H9 (cell line): ENCODE data around the gene AEBP2. TPM values are rescaled to one million over a fixed set of nuclear protein-coding genes. Genes with fewer than 3 reads are reported as not detected.

ENCODE experiments used
- DNase-seq: peaks from one replicate; pipeline ENCODE4 v3.0.0-alpha.2; 2017
- H2AFZ ChIP-seq: one replicate; pipeline ENCODE4 v1.6.1; 2013; ENCODE audit warnings: mild to moderate bottlenecking, low read length, control low read depth, moderate library complexity
- H2AK5ac ChIP-seq: 2 replicates; pipeline ENCODE4 v1.6.1; 2013; ENCODE audit warnings: low read length, control low read depth, mixed read lengths; ENCODE audit not compliant: insufficient read length
- H2BK120ac ChIP-seq: one replicate; pipeline ENCODE4 v1.6.1; 2013; ENCODE audit warnings: low read depth, mild to moderate bottlenecking, low read length, control low read depth, inconsistent platforms; ENCODE audit not compliant: poor library complexity, severe bottlenecking
- H2BK12ac ChIP-seq: 2 replicates; pipeline ENCODE4 v1.6.1; 2013; ENCODE audit warnings: low read length, control low read depth, mixed read lengths, low read depth; ENCODE audit not compliant: insufficient read length
- H2BK15ac ChIP-seq: 2 replicates; pipeline ENCODE4 v1.6.1; 2013; ENCODE audit warnings: low read depth, low read length, control low read depth
- H2BK20ac ChIP-seq: one replicate; pipeline ENCODE4 v1.6.1; 2013; ENCODE audit warnings: low read depth, mild to moderate bottlenecking, low read length, control low read depth, inconsistent platforms; ENCODE audit not compliant: poor library complexity, severe bottlenecking
- H2BK5ac ChIP-seq: 2 replicates; pipeline ENCODE4 v1.6.1; 2013; ENCODE audit warnings: low read length, control low read depth, mixed read lengths; ENCODE audit not compliant: insufficient read length
- H3K14ac ChIP-seq: 2 replicates; pipeline ENCODE4 v1.6.1; 2013; ENCODE audit warnings: low read length, control low read depth; ENCODE audit not compliant: insufficient read depth
- H3K18ac ChIP-seq: 2 replicates; pipeline ENCODE4 v1.6.1; 2013; ENCODE audit warnings: low read depth, mild to moderate bottlenecking, mixed read lengths, low read length, control low read depth; ENCODE audit not compliant: insufficient read length
- H3K23ac ChIP-seq: 2 replicates; pipeline ENCODE4 v1.6.1; 2013; ENCODE audit warnings: low read length, control low read depth, mixed read lengths, low read depth; ENCODE audit not compliant: insufficient read length
- H3K23me2 ChIP-seq: 2 replicates; pipeline ENCODE4 v1.6.1; 2013; ENCODE audit warnings: low read depth, mild to moderate bottlenecking, mixed read lengths, low read length, control low read depth; ENCODE audit not compliant: insufficient read length, poor library complexity, severe bottlenecking
- H3K27ac ChIP-seq: 2 replicates; pipeline ENCODE4 v1.5.1; 2013; ENCODE audit warnings: low read length, control low read depth, mixed read lengths, low read depth; ENCODE audit not compliant: insufficient read length
- H3K27me3 ChIP-seq: 2 replicates; pipeline ENCODE4 v1.6.1; 2013; ENCODE audit warnings: low read length, control low read depth, inconsistent platforms; ENCODE audit not compliant: insufficient read depth
- H3K4ac ChIP-seq: 2 replicates; pipeline ENCODE4 v1.6.1; 2013; ENCODE audit warnings: low read depth, mild to moderate bottlenecking, control low read depth, inconsistent platforms, low read length, moderate library complexity
- H3K4me1 ChIP-seq: 2 replicates; pipeline ENCODE4 v1.6.1; 2013; ENCODE audit warnings: low read length, control low read depth, inconsistent platforms; ENCODE audit not compliant: insufficient read depth
- H3K4me2 ChIP-seq: 2 replicates; pipeline ENCODE4 v1.6.1; 2013; ENCODE audit warnings: low read length, control low read depth, mixed read lengths; ENCODE audit not compliant: insufficient read length, insufficient read depth
- H3K56ac ChIP-seq: 2 replicates; pipeline ENCODE4 v1.6.1; 2013; ENCODE audit warnings: low read depth, mild to moderate bottlenecking, mixed read lengths, low read length, control low read depth; ENCODE audit not compliant: insufficient read length
- H3K79me1 ChIP-seq: 2 replicates; pipeline ENCODE4 v1.6.1; 2013; ENCODE audit warnings: low read depth, mild to moderate bottlenecking, moderate library complexity, low read length, control low read depth, inconsistent platforms; ENCODE audit not compliant: insufficient read depth, poor library complexity, severe bottlenecking
- H3K79me2 ChIP-seq: 2 replicates; pipeline ENCODE4 v1.6.1; 2013; ENCODE audit warnings: low read length, control low read depth, inconsistent platforms; ENCODE audit not compliant: insufficient read depth
- H3K9ac ChIP-seq: 2 replicates; pipeline ENCODE4 v1.6.1; 2013; ENCODE audit warnings: low read length, control low read depth, mixed read lengths; ENCODE audit not compliant: insufficient read length; ENCODE audit errors: extremely low read depth
- H3K9me3 ChIP-seq: one replicate; pipeline ENCODE4 v1.6.1; 2013; ENCODE audit warnings: low read depth, low read length, inconsistent platforms; ENCODE audit not compliant: control insufficient read depth
- H3T11ph ChIP-seq: one replicate; pipeline ENCODE4 v1.6.1; 2013; ENCODE audit warnings: mild to moderate bottlenecking, low read length, control low read depth, inconsistent platforms
- H4K20me1 ChIP-seq: one replicate; pipeline ENCODE4 v1.6.1; 2013; ENCODE audit not compliant: control insufficient read depth, insufficient read length, insufficient read depth
- H4K5ac ChIP-seq: 2 replicates; pipeline ENCODE4 v1.6.1; 2013; ENCODE audit warnings: low read depth, mild to moderate bottlenecking, mixed read lengths, low read length, control low read depth; ENCODE audit not compliant: insufficient read length
- H4K8ac ChIP-seq: replicated peaks from 2 replicates; pipeline ENCODE4 v1.6.1; 2013; ENCODE audit warnings: low read length, control low read depth, mixed read lengths, low read depth; ENCODE audit not compliant: insufficient read length
- H4K91ac ChIP-seq: 2 replicates; pipeline ENCODE4 v1.6.1; 2013; ENCODE audit warnings: low read depth, mild to moderate bottlenecking, moderate library complexity, mixed read lengths, low read length, control low read depth; ENCODE audit not compliant: insufficient read length
- H3K27ac Mint-ChIP-seq, 3 experiments: 2 replicates in 2 of 3; 3 replicates in 1 of 3; pipeline ENCODE4 v1.8.0; 2020 to 2021; ENCODE audit warnings: mixed read lengths in 3 of 3, mild to moderate bottlenecking in 1 of 3, moderate library complexity in 1 of 3
- H3K27me3 Mint-ChIP-seq: 2 replicates; pipeline ENCODE4 v1.8.0; 2021; ENCODE audit warnings: low read depth, mild to moderate bottlenecking, moderate library complexity, mixed read lengths
- H3K36me3 Mint-ChIP-seq, 3 experiments: 2 replicates in 2 of 3; 3 replicates in 1 of 3; pipeline ENCODE4 v1.8.0; 2020 to 2021; ENCODE audit warnings: low read depth in 3 of 3, mixed read lengths in 3 of 3; ENCODE audit not compliant: insufficient read depth in 1 of 3
- H3K4me1 Mint-ChIP-seq, 2 experiments: 2 replicates each; pipeline ENCODE4 v1.8.0; 2020; ENCODE audit warnings: mixed read lengths in 2 of 2
- H3K4me3 Mint-ChIP-seq, 2 experiments: 2 replicates in 1 of 2; 3 replicates in 1 of 2; pipeline ENCODE4 v1.8.0; 2020 to 2021; ENCODE audit warnings: mild to moderate bottlenecking in 2 of 2, mixed read lengths in 2 of 2, moderate library complexity in 1 of 2
- H3K9me3 Mint-ChIP-seq, 2 experiments: 2 replicates in 1 of 2; 3 replicates in 1 of 2; pipeline ENCODE4 v1.8.0; 2020; ENCODE audit warnings: mild to moderate bottlenecking in 2 of 2, mixed read lengths in 2 of 2, moderate library complexity in 1 of 2
- WGBS: extraction: QIAGEN DNeasy Blood & Tissue Kit; methylation state at CpG from one replicate; pipeline ENCODE4 v1.1.7; 2013; ENCODE audit warnings: missing lambda C conversion rate, low lambda C conversion rate, mixed read lengths; ENCODE audit not compliant: insufficient read length; ENCODE audit errors: extremely low coverage; 5-methylcytosine and 5-hydroxymethylcytosine counted together
- total RNA-seq: library from RNA; stranded (reverse); gene quantifications from 2 replicates; pipeline ENCODE4 v1.2.1, GENCODE V29; 2021
- TF ChIP-seq, protein P1 (sequence below): fragments of 200-600 bp; sonication (generic); conservative IDR thresholded peaks from 3 replicates; pipeline ENCODE4 v1.8.0; 2021; ENCODE audit warnings: antibody characterized with exemption, mild to moderate bottlenecking

The AEBP2 gene
- total RNA-seq, 1 experiment from 2014 or later: 82.8 TPM

DNA sequence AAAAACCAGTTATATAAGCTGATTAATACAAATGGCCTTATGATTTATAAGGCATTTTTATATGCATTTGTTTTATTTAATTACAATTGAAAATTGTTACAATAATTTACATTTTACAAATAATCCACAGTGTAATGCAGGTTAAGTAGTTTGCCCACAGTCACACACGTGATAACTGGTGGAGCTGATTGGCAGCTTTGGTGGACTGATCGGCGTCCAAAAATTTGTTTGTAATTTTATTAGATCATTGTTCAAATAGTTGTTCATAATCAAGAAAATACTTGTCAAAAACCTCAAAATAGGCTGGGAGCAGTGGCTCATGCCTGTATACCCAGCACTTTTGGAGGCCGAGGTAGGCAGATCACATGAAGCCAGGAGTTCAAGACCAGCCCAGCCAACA is 59.7 kb downstream of the AEBP2 start:
- Histone ChIP-seq H3K9ac (no peak overlapping the region), H3K79me1 (peaks cover 7% of the 10 kb centered on the region), H3K56ac (no peak overlapping the region), H2BK5ac (no peak overlapping the region), H3K4me2 (no peak overlapping the region), H3K23ac (no peak overlapping the region), H3K18ac (no peak overlapping the region), H3K14ac (no peak overlapping the region), H4K5ac (no peak overlapping the region), H4K91ac (no peak overlapping the region), H4K20me1 (no peaks in the 10 kb centered on the region), H3K27ac (no peak overlapping the region), H3K4ac (no peak overlapping the region), H3K79me2 (peaks cover 2% of the 10 kb centered on the region; the same call in 1 of the 2 replicates), H3K4me1 (no peaks in the 10 kb centered on the region), H2BK120ac (no peak overlapping the region), H2BK15ac (no peak overlapping the region), H4K8ac (no peak overlapping the region), H3K27me3 (no peaks in the 10 kb centered on the region), H2BK20ac (no peak overlapping the region), H2AFZ (no peak overlapping the region), H3K23me2 (no peaks in the 10 kb centered on the region), H3T11ph (no peak overlapping the region), H2AK5ac (no peak overlapping the region), H3K9me3 (no peaks in the 10 kb centered on the region), H2BK12ac (no peak overlapping the region)
- WGBS: no CpG with 5 or more reads among the region's 4 CpGs
- H3K4me3 Mint-ChIP-seq: no peak overlapping the region
- no peaks in the 10 kb centered on the region for H3K27me3 Mint-ChIP-seq
- DNase-seq: no peak
- no peak overlapping the region for H3K27ac Mint-ChIP-seq
- H3K4me1 Mint-ChIP-seq: peaks cover 21 to 29% of the 10 kb centered on the region in 2 experiments
- peaks cover 33 to 86% (median 85%) of the 10 kb centered on the region in 3 experiments for H3K36me3 Mint-ChIP-seq
- TF ChIP-seq, protein P1, sequence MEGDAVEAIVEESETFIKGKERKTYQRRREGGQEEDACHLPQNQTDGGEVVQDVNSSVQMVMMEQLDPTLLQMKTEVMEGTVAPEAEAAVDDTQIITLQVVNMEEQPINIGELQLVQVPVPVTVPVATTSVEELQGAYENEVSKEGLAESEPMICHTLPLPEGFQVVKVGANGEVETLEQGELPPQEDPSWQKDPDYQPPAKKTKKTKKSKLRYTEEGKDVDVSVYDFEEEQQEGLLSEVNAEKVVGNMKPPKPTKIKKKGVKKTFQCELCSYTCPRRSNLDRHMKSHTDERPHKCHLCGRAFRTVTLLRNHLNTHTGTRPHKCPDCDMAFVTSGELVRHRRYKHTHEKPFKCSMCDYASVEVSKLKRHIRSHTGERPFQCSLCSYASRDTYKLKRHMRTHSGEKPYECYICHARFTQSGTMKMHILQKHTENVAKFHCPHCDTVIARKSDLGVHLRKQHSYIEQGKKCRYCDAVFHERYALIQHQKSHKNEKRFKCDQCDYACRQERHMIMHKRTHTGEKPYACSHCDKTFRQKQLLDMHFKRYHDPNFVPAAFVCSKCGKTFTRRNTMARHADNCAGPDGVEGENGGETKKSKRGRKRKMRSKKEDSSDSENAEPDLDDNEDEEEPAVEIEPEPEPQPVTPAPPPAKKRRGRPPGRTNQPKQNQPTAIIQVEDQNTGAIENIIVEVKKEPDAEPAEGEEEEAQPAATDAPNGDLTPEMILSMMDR: no peak
- peaks cover 0 to 3% of the 10 kb centered on the region in 2 experiments; a peak in 1 of 5 replicates for H3K9me3 Mint-ChIP-seq
